Astrocyte of the spinal cord (primary cell): ENCODE data around the gene RASSF5.
A peak's percentile ranks its signal among the peaks of the same experiment; 100 is the strongest.

Source experiments
- DNase-seq: peaks from one replicate; pipeline ENCODE4 v3.0.0; 2011; ENCODE audit warnings: low read depth, low spot score
- H3K4me3 ChIP-seq: 2 replicates; pipeline ENCODE4 v1.5.1; 2011; ENCODE audit warnings: low read depth, mild to moderate bottlenecking, low read length, moderate library complexity
- in situ Hi-C: cut with HindIII; loops from 2 replicates; pipeline ENCODE4 v1.10.0; 2017; ENCODE audit warnings: low sequenced_read_pairs
- TF ChIP-seq, protein P1 (sequence below): IDR thresholded peaks from 2 replicates; pipeline ENCODE4 v1.5.1; 2012; ENCODE audit warnings: low read depth, mild to moderate bottlenecking, low read length, inconsistent platforms

The RASSF5 gene

GRCh38 chr1:206464456-206464964 is 42.8 kb upstream of the RASSF5 start:
- TF ChIP-seq, protein P1, sequence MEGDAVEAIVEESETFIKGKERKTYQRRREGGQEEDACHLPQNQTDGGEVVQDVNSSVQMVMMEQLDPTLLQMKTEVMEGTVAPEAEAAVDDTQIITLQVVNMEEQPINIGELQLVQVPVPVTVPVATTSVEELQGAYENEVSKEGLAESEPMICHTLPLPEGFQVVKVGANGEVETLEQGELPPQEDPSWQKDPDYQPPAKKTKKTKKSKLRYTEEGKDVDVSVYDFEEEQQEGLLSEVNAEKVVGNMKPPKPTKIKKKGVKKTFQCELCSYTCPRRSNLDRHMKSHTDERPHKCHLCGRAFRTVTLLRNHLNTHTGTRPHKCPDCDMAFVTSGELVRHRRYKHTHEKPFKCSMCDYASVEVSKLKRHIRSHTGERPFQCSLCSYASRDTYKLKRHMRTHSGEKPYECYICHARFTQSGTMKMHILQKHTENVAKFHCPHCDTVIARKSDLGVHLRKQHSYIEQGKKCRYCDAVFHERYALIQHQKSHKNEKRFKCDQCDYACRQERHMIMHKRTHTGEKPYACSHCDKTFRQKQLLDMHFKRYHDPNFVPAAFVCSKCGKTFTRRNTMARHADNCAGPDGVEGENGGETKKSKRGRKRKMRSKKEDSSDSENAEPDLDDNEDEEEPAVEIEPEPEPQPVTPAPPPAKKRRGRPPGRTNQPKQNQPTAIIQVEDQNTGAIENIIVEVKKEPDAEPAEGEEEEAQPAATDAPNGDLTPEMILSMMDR = no peak
- DNase-seq = peak; percentile 94
- in situ Hi-C loops = no loop called here
- H3K4me3 ChIP-seq = no peak overlapping the region

DNA sequence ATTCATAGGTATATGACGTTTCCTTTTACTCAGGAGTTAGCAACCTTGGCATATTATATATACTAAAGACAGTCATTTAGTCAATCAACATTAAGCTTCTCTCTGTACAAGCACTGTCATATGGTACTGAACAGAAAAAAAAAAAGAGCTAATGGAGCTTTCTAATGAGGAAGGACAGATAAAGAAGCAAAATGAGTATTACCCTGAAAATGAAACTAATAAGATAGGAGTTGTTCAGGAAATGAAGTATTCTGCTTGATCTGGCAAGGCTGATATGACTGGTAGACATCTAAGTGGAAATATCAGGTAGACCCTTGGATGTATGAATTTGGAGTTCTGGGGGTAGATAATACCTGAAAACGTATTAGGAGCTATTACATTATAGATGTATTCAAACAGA is 41.4 kb upstream of the RASSF5 start:
- DNase-seq = no peak
- TF ChIP-seq, protein P1 = no peak
- in situ Hi-C loops = no loop called here
- no peak overlapping the region for H3K4me3 ChIP-seq

DNA sequence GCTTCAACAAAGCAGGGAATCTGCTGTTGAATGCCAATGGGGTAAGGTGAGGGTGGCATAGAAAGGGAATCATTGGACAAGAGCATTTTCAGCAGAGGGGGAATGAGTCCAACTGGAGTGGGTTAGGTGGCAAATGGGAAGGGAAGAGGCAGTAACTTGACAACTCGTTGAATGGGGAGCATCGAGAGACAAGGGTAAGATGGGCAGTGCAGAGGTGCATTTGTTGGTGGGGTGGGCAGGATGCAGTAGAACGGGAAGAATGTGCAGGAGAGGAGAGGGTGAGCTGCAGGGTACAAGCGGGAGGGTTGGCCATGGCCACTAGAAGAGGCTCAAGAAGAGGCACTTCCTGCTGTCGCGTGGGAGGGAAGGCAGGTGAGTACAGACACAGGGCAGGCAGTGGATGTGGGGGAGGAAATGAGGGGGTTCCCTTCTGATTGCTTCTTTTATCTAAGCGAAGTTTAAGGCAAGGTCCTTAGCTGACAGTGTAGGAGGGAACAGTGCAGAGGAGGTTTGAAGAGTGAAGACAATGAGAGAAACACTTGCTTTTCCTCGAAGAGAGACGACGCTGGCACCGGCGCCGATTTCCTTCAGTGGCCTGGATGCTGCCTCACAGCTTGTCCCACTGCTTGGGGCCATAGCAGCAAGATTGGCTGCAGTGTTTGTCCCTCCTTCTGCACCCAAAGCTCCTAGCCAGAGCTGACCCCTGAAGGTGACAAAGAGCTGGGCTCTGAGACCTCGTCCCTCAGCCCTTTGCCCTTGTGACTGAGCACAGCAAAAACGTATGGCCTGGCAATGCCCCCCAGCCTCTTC is 40.3 kb upstream of the RASSF5 start:
- no peak overlapping the region for H3K4me3 ChIP-seq
- TF ChIP-seq, protein P1 = no peak
- in situ Hi-C loops = no loop called here
- DNase-seq = no peak

DNA sequence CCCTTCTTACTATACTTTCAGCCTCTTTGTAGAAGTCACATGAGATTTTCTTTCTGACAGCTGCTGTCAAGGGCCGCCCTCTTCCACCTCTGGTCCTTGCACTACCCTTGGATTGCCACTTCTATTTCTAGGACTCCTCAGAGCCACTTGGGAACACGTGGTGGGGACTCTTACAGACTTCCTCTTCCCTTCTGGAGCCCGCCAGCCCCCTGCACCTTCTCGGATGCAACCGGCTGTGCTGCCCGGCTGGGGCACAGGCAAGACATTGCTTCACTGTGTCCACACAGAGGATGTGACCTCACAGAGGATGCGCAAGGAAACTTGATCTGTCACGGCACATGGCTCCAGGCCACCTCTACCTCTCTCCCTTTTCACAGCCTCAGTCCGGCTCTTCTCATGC is 39.4 kb upstream of the RASSF5 start:
- no peak for DNase-seq
- H3K4me3 ChIP-seq = no peak overlapping the region
- in situ Hi-C loops = no loop called here

GRCh38 chr1:206468571-206468970 is 38.8 kb upstream of the RASSF5 start:
- no peak for DNase-seq
- TF ChIP-seq, protein P1 = no peak
- H3K4me3 ChIP-seq = no peak overlapping the region
- in situ Hi-C loops = no loop called here

More for the DNA sequence above, 39.4 kb upstream of the RASSF5 start:
- TF ChIP-seq, protein P1 = no peak

DNA sequence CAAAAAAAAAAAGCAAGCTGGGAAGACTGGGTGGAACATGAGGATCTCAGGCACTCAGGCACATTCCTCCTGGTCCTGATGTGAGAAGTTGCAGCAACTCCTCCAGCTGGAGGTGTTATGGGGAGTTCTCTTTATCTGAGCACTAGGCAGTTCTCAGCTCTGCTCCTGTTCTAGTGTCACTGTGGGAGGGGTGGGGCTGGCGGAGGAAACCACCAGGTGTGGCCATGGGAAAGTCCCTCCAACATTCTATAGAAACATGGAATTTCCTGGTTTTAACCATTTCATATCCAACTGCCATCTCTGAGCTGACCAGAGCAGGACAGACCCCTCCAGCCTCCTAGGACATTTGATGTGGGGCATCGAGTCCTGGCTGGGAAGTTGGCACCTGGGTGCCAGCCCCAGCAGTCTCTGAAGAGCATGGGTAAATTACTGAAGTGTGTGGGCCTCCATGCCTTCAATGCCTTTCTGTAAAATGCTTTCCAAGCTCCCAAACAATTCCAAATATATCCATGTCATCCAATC is 37.9 kb upstream of the RASSF5 start:
- no peak overlapping the region for H3K4me3 ChIP-seq
- in situ Hi-C loops = no loop called here
- DNase-seq = no peak

More for the DNA sequence above, 37.9 kb upstream of the RASSF5 start:
- TF ChIP-seq, protein P1 = no peak
